GM18505 (cell line): ENCODE measurements around the gene EEF1AKMT3.
A peak's percentile ranks its signal among the peaks of the same experiment; 100 is the strongest.

ENCODE experiments used
- ATAC-seq: cut with Tn5 transposase; IDR thresholded peaks from one replicate; pipeline ENCODE4 v1.9.1; 2021; ENCODE audit not compliant: unreplicated experiment
- POLR2A ChIP-seq: IDR thresholded peaks from 4 replicates; pipeline ENCODE4 v1.6.1; 2011; ENCODE audit warnings: borderline replicate concordance; ENCODE audit not compliant: insufficient read depth, insufficient read length; ENCODE audit errors: extremely low read depth

Gene EEF1AKMT3

DNA sequence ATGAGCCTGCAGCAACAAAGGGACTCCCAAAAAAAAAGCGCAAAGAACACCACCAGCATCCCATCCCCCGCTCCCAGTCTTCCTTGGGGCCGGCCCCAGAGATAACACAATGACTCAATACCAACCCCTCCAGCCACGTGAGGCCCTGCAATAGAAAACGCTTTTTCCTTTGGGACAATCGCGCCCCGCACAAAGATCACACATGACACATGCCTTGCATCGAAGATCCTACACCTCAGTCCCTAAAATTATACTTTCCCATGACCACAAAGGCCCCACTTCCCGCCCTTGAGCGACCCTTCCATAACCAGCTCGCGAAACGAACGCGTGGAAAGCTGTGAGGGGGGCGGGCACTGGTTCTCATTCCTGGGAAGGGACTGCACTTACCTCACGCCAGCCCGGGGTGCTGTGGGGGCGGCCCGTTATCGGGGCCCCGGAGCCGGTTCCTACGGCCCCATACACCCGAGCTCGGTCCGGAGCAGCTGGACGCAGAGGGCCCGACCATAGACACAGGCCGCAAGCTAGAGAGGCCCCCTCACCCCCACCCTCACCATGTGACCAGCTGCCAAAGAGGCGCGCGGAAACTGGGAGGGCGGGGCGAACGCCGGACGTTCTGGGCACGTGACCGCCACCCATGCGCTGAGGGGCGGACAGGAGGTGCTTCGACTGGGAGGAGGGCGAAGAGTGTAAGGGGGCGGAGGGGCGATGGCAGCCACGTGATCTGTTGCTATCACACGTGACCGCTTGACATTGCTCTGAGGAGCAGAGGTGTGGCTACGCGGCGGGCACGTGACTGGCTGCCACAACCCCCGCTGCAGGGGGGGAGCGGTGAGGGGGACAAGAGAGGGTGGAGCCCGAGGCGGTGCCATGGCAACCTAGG lies 20.4 kb upstream of the EEF1AKMT3 start, which contains the start of gene CDK4:
Gene CDK4, minus strand, starts transcription at position 523 of the 880 bp plus-strand sequence. CDS start 593 bp downstream, outside the sequence.
- ATAC-seq: peak; percentile 66

DNA sequence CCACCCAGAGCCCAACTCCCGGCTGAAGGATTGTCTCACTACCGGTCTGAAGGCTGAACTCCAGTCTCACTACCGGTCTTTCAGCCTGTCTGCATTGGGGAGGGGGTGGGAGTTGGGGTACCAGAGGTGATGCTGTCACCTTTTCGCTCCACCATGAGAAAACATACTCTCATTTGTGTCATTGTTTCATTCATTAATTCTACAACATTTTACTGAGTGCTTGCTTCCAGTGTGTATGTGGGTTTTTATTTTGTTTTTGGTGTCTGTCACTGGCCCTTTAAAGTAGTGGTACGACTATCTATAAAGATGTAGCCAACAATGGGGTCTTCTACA lies 19.8 kb upstream of the EEF1AKMT3 start:
- no peak for TF ChIP-seq POLR2A
- ATAC-seq: no peak

More for the DNA sequence above, 20.4 kb upstream of the EEF1AKMT3 start, which contains the start of gene CDK4:
- TF ChIP-seq POLR2A: peak; percentile 82

DNA sequence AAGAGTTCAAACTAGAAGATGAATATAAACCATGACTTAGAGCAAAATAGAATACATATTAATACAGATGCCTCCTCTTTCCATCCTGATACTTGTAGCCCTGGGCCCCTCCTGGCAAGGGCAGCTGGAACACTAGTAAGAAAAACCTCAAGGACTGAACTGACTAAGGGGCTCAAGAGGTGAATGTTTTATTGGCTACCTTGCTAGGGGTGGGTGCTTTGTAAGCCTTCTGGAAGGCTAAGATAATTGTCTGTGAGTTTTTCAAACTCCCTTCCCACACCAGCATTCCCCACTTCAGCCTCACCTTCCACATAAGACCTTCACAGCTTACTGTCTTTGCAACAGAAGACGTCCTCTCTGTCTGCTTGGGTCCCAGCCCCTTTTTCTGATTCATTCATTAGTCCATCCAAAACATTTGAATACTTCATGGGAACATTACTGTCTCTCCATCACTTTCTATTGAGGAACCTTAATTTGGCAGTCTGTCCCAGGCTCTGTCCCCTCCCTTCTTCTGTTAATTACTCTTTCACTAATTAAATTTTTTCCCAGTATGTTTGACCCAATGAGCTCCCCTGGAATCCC lies 18.6 kb upstream of the EEF1AKMT3 start:
- no peak for TF ChIP-seq POLR2A
- ATAC-seq: no peak

DNA sequence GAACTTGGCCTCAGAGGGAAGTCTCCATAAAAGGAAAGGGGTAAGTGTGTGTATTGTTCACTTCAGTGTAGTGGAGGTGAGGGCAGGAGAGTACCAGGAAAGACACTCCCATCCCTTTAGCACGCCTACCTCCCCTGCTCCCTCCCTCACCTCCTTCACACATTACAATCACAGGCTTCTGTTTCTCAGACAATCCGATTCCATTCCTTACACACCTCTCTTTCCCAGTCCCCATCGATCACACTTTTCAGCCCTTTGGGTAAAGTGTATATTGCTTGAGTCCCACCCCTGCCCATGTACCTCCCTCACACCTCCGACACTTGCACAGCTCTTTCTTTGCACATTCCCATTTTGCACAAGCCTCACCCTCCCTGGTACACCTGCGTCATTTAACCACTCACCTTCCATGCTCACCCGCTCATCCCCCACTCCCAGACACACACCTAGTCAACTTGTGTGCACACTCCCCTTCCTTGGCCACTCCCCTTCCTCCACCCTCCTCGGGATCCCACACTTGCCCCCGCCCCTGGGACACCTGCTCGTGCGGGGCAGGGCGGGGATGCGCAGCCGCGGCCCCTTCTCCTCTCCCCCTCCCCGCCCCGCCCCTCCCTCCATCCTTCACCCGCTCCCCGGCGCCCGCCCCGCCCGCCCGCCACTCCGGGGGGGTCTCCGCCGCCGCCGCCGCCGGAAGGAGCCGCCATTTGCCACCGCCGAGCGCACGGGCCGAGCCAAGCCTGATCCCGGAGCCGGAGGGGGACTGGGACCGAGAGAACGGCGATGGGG lies 17.8 kb upstream of the EEF1AKMT3 start, which contains the start of gene MARCHF9:
Gene MARCHF9, plus strand, starts transcription at position 693 of the 783 bp plus-strand sequence. CDS start 426 bp downstream, outside the sequence.
- no peak for TF ChIP-seq POLR2A
- ATAC-seq: peak; percentile 32

DNA sequence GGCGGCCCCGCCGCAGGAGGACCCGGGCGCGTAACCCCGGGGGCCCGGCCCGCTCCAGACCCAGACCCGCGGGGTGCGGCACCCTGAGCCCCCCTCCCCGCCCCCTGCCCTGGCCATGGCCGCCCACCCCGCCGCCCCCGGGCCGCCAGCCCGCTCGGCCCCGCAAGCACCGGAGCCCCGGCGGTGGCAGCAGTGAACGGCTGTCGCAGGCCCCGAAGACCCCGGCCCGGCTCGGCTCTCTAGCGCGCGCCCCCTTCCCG lies 17.3 kb upstream of the EEF1AKMT3 start:
- ATAC-seq: no peak
- TF ChIP-seq POLR2A: no peak

DNA sequence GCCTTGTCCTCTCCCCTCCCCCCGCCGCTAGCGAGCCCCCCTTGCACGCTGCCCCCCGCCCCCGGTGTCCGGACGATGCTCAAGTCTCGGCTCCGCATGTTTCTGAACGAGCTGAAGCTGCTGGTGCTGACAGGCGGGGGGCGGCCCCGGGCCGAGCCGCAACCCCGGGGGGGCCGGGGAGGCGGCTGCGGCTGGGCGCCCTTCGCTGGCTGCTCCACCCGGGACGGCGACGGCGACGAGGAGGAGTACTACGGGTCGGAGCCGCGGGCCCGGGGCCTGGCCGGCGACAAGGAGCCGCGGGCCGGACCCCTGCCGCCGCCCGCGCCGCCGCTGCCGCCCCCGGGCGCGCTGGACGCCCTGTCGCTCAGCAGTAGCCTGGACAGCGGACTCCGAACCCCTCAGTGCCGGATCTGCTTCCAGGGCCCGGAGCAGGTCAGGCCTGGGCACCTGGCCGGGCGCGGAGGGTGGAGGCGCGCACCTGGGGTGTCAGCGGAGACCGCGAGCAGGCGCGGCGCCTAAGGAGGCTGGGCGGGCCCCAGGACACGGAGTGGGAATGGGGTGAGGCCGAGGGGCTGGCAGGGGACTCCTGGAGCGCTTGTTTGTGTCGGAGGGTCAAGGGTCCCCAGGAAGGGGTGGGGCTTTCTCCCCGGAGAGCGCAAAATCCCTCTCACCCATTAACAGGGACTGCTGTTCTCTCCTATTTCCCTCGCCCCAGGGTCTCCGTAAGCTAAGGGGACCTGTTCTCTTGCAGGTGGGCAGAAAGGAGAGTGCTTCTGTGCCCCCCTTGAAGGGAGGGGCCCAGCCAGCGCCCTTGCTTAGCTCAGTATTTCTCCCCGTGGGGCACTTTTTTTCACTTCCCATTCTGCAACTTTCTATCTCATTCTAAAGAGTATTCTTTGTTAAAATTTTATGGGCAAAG lies 16.7 kb upstream of the EEF1AKMT3 start:
- ATAC-seq: no peak
- no peak for TF ChIP-seq POLR2A

DNA sequence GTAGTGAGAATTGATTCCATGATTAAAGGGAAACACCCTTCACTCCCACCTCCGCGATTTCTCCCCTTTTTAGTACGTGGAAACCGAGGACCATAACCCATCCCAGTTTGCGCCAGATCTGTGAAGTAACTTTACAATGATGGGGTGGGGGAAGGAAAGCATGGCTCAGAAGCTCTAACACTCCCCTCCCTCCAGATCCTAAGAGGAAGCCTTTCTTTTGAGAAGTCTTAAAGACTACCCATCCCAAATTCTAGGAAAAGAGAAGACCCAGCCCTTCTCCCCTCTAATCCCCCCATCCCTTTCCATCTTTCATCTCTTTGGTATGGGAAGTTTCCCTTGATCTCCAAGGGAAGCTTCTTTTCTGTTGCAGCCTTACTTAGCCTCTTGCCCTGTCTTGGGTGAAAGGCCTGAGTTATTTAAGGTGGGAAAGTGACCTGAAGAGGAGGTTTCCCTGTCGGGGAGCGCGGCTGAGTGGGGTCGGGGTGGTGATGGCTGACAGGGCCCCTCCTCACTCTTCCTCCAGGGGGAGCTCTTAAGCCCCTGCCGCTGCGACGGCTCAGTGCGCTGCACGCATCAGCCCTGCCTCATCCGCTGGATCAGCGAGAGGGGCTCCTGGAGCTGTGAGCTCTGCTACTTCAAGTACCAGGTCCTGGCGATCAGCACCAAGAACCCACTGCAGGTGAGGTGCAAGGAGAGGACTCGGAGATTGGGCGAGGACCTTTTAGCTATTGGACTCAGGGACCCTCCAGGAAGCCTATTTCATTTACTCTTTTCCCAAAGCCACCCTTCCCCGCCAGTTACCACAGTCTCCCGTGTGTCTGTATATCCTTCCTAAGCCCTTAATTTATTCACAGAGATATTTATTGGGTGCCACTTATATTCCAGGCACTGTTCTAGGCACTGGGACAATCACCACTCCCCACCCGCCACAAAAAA lies 15.7 kb upstream of the EEF1AKMT3 start:
- no peak for ATAC-seq
- TF ChIP-seq POLR2A: no peak

DNA sequence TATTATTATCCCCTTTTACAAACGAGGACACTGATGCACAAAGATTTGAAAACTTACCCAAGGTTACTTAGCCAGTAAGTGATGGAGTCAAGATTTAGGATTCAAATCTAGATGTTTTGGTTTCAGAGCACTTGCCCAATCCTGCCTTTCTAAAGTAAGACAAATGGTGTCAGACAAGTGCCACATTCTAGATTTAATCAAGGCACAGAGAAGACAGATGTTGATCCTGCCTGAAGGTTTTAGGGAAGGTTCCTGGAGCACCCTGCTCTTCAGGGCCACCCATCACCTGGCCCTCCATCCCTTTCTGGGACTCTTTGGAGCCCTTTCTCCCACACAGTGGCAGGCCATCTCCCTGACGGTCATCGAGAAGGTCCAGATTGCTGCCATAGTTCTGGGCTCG lies 14.6 kb upstream of the EEF1AKMT3 start:
- no peak for TF ChIP-seq POLR2A

DNA sequence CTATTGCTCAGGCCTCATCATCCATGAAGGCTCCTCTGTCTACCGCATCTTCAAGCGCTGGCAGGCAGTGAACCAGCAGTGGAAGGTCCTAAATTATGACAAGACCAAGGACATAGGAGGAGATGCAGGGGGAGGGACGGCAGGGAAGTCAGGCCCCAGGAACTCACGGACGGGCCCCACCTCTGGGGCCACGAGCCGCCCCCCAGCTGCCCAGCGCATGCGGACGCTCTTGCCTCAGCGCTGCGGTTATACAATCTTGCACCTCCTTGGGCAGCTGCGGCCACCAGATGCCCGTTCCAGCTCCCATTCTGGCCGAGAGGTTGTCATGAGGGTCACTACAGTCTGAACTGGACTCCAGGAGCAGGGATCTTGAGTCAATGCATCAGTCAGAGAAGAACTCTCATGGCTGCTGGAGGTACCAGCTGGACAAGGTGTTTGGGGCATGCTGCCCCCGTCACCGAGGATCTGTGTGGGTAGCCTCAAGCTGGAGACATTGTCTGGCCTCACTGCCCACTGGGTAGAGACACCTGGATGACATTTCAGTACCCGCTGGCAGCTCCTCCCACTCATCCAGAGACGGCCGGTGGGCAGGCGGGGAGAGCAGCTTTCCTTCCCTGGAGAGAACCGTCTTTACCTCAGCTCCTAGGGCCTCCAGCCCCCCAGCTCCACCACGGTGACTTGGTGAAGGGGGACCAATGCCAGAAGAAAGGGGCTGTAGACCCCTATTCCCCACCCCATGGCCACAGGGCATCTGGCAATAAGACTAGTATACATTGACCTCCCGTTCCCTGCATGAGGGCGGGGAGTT lies 13.7 kb upstream of the EEF1AKMT3 start:
- TF ChIP-seq POLR2A: no peak
- no peak for ATAC-seq

More for the DNA sequence above, 14.6 kb upstream of the EEF1AKMT3 start:
- no peak for ATAC-seq

DNA sequence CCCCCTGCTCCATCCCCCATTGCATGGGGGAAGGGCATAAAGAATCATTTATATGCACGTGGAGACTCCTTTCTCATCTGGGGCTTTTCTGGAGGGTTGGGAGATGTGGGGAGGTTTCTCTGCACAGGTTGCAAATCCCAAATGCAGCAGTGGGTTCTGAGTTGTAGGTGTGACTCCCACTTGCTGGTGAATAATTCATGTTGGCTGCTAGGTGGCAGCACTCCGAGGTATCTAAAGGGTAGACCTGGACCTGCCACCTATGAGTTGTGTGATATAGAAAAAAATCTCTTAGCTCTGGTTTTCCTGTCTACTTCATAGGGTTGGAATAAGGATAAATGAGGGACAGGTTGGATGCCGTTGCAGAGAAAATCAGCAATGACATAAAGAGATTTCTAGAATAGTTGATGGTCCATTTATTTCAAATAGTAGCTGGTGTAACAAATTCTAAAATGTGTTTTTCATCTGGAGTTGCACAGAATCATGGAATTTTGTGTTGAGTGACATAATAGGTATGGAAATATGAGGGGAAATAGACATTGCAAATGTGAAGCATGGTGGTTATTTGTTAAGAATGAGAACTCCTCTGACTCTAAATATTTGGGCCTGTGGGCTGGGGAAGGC lies 12.9 kb upstream of the EEF1AKMT3 start:
- no peak for ATAC-seq
- TF ChIP-seq POLR2A: no peak

DNA sequence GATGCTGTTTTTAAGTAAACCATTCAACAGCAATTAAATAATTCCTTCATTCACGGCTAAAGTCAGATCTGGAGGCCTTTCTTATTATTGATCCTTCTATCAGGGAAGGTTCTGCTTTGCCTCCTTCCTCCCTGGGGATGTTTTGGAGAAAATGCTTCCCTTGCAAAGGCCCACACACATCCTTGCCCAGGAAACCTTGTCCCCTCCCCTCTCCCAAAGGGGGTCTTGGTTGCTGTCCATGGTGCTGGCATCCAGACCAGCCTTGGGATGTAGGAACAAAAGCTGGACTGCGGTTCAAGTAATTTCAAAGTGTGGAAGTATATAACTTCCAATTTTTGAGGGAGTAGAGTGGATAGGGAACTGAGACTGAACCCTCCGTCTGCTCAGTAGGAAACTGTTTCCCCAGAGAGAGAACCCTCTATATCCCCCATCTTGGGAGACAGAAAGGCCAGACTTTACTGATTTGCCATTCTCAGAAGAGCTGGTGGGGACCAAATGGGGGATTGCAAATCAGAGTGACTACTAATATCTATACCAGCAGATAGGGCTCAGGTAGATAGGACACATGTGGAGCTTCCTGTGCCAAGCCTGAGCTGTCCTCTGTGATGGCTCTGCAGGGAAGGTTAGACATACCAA lies 11.9 kb upstream of the EEF1AKMT3 start:
- ATAC-seq: no peak
- no peak for TF ChIP-seq POLR2A
